Measurements from ENCODE around the gene CPEB4. TPM values are rescaled to one million over a fixed set of nuclear protein-coding genes. Genes with fewer than 3 reads are reported as not detected.

The CPEB4 gene
- total and polyA plus RNA-seq, 2 donors (not counting 3 experiments of a cell fraction or from before 2014, with no cell fraction given), result 11.3 to 16.4 TPM

DNA sequence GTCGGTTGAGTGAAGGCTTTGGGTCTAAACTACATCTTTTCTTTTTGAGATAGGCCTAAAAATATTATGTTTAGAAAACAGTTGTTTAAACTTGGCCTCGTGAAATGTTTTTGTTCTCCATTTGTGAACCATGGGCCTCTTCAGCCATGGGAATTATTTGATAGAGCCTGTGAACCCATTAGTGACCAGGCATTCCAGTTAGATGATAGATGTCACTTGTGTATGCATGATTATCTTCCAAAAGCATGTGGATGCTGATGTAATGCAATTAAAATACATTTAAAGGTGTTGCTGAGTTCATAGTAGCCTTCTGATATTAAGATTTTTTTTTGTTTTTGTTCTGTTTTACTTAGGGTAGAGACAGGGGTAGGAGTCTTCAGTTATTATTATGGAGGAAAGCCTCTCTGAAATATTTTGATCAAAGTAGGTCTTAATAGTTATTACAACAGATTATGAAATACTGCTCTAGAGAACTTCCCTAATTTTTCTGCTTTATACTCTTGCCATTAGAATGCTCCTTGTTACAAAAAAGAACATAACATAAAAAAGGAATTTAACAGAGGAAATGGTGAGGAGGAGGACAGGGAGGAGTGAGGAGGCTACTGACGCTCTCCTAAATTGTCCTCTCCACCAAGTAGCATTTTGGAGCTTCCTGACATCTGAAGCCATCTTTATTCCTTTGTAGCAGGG is 32.9 kb downstream of the CPEB4 start:
- ChIA-PET POLR2A (no interaction called here), CTCF (interaction anchor here (0.9 kb wide), 1 partner anchor 30 kb away, joined by 3 read pairs; no protein-coding TSS in a partner anchor)
- Histone ChIP-seq H3K9me3 (replicated peaks; ENCODE audit: control insufficient read depth, insufficient read depth, low read length) (no peaks in the 10 kb centered on the region), H3K4me3 (replicated peaks in 1 of 3; ENCODE audit: insufficient read depth in 1 of 3, low read depth in 1 of 3, low read length in 3 of 3) (no peak overlapping the region), H3K79me2 (ENCODE audit: control insufficient read depth, insufficient read depth, low read length) (peaks cover 27% of the 10 kb centered on the region), H3K9me1 (replicated peaks; ENCODE audit: control insufficient read depth, extremely low read depth, insufficient read depth, low read length) (no peaks in the 10 kb centered on the region), H4K20me1 (replicated peaks; ENCODE audit: control insufficient read depth, extremely low read depth, insufficient read depth, low read length) (no peaks in the 10 kb centered on the region), H3K4me2 (ENCODE audit: insufficient read depth, low read length) (no peak overlapping the region), H2AFZ (ENCODE audit: low read depth, low read length) (no peak overlapping the region), H3K4me1 (ENCODE audit: control insufficient read depth, extremely low read depth, insufficient read depth, low read length) (peaks cover 32% of the 10 kb centered on the region), H3K9ac (replicated peaks; ENCODE audit: extremely low read depth, insufficient read depth, low read length) (no peak overlapping the region), H3K27me3 (ENCODE audit: control insufficient read depth in 2 of 2, insufficient read depth in 2 of 2, low read length in 2 of 2) (no peaks in the 10 kb centered on the region), H3K27ac (ENCODE audit: insufficient read depth, low read depth, low read length) (no peak overlapping the region), H3K36me3 (ENCODE audit: control insufficient read depth in 2 of 2, extremely low read depth in 1 of 2, insufficient read depth in 2 of 2, low read length in 2 of 2) (no peaks in the 10 kb centered on the region)
- no TSS peak for BruUV-seq (replicated peaks)
- TF ChIP-seq GATA2 (IDR thresholded peaks at IDR 0.05; ENCODE audit: insufficient read depth, insufficient read length, low read depth, low read length) (no peak), FOS (IDR thresholded peaks at IDR 0.05; ENCODE audit: borderline replicate concordance, insufficient read depth, low read length) (no peak), POLR2A (IDR thresholded peaks at IDR 0.05; ENCODE audit: low read depth, low read length) (no peak), JUN (IDR thresholded peaks at IDR 0.05; ENCODE audit: borderline replicate concordance, insufficient read depth, insufficient read length, low read depth) (no peak), EZH2 (IDR thresholded peaks at IDR 0.05; ENCODE audit: borderline replicate concordance, low read depth, low read length, severe bottlenecking) (no peak), MYC (IDR thresholded peaks at IDR 0.05; ENCODE audit: low read depth, low read length) (no peak), POLR2AphosphoS5 (IDR thresholded peaks at IDR 0.05; ENCODE audit: insufficient read depth, low read depth, low read length) (no peak)
- TF ChIP-seq, protein P1, sequence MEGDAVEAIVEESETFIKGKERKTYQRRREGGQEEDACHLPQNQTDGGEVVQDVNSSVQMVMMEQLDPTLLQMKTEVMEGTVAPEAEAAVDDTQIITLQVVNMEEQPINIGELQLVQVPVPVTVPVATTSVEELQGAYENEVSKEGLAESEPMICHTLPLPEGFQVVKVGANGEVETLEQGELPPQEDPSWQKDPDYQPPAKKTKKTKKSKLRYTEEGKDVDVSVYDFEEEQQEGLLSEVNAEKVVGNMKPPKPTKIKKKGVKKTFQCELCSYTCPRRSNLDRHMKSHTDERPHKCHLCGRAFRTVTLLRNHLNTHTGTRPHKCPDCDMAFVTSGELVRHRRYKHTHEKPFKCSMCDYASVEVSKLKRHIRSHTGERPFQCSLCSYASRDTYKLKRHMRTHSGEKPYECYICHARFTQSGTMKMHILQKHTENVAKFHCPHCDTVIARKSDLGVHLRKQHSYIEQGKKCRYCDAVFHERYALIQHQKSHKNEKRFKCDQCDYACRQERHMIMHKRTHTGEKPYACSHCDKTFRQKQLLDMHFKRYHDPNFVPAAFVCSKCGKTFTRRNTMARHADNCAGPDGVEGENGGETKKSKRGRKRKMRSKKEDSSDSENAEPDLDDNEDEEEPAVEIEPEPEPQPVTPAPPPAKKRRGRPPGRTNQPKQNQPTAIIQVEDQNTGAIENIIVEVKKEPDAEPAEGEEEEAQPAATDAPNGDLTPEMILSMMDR (IDR thresholded peaks at IDR 0.05; ENCODE audit: extremely low read depth in 1 of 2, insufficient read depth in 1 of 2, low read depth in 1 of 2, low read length in 2 of 2), result no peak
- TF ChIP-seq, protein P2, sequence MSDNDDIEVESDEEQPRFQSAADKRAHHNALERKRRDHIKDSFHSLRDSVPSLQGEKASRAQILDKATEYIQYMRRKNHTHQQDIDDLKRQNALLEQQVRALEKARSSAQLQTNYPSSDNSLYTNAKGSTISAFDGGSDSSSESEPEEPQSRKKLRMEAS (IDR thresholded peaks at IDR 0.05; ENCODE audit: insufficient read depth, insufficient read length), result no peak
- dilution Hi-C loops (cut with MboI; ENCODE audit: extremely low pct_ligation_motif_present, low sequenced_read_pairs) (no loop called here), intact Hi-C loops (cut with micrococcal nuclease) (no loop called here)
- FAIRE-seq, result no peak
- no peak for DNase-seq (ENCODE audit: low read depth, low spot score)

All from endothelial cell of umbilical vein (primary cell).